GOT3 (cell line): ENCODE measurements around the gene CCDC6.
"Not testable (repeated sequence)": the region's sequence is repeated elsewhere in the genome, so short reads cannot be mapped to it uniquely, and the experiment has no call there.

Experiments
- DNase-seq: peaks from one replicate; lab custom pipeline; 2025; ENCODE audit warnings: mixed read lengths; lab: John Stamatoyannopoulos, UW

CCDC6 gene

DNA sequence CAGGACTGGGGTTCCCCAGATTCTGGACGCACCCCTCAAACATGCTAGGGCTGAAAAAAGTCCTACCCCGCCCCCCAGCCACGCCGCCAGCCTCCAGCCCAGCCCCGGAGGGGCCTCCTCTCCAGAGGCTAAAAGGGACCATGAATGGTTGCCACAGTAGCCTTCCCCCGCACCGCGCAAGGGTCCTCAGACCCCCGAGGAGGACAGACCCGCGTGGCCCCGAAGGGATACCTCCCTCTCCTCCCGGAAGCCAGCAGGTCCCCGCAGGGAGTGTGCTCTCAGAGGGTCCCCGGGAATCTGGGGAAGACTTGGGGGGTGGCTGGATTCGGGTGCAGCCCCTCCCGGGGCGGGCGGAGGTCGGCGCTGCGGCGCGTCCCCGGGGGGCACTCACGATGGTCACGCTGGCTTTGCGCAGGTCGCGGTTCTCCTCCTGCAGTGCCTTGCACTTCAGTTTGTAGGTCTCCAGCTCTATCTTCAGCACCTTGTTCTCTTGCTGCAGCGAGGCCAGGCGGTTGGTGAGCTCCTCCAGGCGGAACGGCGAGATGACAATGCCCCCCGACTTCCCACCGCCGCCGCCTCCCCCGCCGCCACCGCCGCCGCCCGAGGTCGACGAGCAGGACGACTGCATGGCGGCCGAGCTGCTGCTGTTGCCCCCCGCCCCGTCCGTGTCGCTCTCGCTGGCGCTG is 482 bp downstream of the CCDC6 start:
- no peak for DNase-seq

- no peak for DNase-seq
These were observed 1.2 kb downstream of the CCDC6 start for GRCh38 chr10:59905066-59905730.

DNA sequence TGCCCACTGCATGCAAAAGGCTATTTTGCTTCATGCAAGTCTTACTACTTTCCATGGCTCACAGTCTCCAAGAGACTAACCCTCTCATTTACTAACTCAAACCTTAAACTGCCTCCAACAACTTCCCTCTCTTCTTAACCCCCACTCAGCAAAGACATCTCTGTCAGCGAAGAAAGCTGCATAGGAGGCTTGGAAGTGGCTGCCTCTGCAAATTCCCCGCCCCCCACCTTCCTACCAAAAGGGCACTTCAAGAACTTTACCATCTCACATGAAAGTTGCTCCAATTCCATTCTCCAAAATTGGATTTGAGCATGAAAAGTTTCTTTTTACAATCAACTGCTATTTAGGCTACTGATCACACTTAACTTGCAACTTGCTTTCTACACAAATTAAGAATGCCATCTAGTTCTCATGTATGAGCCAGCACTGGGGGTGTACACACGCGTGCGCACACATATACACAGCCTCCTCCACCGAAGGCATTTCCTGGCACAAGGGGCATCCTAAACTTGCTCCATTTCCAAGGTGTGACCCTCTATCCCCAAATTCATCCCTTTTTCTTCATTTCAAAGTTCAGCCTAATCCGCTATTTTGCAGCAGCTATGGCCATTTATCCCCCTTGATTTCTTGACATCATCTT is 1.8 kb downstream of the CCDC6 start:
- no peak for DNase-seq

DNA sequence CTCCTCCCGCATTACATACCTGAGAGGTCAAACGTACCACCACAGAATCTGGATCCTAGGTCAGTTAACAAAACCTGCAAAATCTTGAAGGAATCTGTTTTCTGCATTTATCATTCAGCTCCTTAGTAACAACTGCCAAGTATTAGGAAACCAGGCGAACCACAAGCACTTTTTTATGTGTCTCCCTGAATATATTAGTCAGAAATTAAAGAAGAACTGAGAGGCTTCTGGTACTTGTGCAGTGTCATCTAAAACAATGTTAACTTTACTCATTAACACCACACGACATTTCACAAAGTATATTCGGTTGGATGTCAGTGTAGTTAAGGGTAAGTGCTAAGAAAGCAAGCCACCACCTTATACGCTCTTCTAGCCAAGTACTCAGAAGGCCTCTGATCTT is 2.5 kb downstream of the CCDC6 start:
- DNase-seq, result no peak

- no peak for DNase-seq
These were observed 4.3 kb downstream of the CCDC6 start for GRCh38 chr10:59902016-59902415.

- no peak for DNase-seq
These were observed 4.9 kb downstream of the CCDC6 start for GRCh38 chr10:59901470-59901869.

DNA sequence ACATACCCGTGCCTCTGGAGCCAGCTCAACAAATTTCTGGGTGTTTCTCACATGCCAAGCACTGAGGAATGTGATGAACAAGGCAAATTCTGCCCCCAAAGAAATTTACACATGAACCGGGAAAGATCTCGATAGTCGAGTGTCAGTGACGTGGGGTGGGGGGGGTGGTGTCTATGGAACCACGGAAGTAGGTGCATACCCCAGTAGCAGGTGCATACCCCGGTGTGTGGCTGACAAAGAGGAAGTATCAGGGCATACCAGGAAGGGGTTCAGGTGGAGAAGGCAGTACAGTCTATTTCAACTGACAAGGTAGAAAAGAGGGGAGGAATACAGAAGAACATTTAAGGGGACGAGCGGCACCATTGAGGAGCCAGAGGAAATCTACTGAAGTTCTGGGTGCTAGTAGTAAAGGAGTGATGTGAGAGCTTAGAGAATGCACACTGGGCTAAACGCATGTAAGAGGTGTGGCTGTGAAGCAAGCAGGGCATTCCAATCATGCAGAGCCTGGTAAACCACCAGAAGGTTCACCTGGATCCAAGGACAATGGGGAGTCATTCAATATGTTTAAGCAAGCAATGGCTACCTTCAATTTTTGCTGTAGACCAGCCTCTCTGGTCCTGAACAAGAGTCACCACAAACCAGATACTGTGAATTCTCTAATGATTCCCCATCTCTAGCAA is 6.2 kb downstream of the CCDC6 start:
- no peak for DNase-seq

- DNase-seq, result no peak
These were observed 8.1 kb downstream of the CCDC6 start for GRCh38 chr10:59898125-59898835.

- no peak for DNase-seq
These were observed 10.2 kb downstream of the CCDC6 start for GRCh38 chr10:59896191-59896590.

GRCh38 chr10:59895629-59896116 is 10.7 kb downstream of the CCDC6 start:
- DNase-seq, result no peak

DNA sequence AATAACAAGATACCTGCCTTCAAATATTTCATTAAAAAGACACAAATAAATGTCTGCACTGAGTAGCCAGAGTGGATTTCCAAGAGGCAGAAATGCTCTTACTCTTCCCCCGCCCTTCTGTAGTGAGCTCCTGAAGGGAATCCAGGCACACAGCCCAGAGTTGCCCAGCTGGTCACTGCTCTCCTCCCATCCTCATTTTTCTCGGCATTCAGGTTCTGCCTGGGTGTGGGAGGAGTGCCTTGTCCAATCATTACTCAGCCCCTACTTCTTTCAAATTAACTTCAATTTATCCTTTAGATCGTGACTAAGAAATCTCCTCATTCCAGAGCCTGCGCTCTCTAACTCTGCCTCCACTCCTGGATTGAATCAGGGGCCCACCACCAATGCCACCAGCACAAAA is 12.2 kb downstream of the CCDC6 start:
- DNase-seq, result no peak

GRCh38 chr10:59892697-59893096 is 13.7 kb downstream of the CCDC6 start:
- DNase-seq, result no peak

- no peak for DNase-seq
These were observed 14.4 kb downstream of the CCDC6 start for GRCh38 chr10:59891936-59892335.

DNA sequence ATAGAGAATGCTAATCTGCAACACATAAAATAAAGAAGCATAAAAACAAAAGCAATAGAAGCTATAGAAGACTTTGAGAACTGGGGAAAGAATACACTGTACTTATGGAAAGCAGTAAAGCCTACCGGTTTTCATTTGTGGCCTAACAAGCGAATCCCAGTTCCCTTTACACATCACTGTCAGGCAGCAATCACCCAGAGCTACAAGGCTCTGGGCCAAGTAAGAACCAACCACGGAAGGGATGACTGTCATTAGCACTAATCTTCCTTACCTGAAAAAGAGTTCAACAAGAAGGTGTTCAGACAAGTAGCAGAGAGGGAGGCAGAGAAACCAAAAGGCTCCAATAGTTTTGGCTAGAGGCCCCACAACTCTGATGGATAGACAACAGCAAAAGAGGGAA is 15.0 kb downstream of the CCDC6 start:
- DNase-seq, result no peak

DNA sequence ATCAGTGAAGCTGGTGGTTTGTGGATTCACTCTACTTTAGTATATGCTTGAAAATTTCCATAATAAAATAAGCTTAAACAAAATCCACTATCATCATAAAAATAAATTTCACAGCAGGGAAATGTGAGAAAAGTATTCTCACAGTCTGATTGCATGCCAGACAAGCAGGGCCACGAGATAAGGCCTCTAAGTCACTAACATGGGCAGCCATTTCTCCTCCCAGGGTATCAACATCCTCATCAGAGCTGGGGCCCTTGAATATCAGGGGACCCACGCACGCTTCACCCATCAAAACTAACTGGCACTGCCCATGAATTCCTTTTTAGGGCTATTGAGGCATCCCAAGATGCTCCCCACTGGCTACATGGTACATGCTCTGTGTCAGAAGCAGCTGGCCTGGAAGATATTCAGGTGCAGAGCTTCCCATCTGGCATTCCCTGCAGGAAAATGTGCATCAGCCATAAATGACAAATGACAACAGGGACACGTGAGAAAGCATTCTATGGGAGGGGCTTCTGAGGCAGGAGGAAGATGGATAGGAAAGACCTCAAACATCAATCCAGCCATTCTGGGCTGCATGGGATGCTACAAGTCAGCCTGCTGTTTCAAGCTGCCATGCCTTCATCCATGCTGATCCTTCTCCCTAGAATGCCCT is 17.4 kb downstream of the CCDC6 start:
- no peak for DNase-seq

DNA sequence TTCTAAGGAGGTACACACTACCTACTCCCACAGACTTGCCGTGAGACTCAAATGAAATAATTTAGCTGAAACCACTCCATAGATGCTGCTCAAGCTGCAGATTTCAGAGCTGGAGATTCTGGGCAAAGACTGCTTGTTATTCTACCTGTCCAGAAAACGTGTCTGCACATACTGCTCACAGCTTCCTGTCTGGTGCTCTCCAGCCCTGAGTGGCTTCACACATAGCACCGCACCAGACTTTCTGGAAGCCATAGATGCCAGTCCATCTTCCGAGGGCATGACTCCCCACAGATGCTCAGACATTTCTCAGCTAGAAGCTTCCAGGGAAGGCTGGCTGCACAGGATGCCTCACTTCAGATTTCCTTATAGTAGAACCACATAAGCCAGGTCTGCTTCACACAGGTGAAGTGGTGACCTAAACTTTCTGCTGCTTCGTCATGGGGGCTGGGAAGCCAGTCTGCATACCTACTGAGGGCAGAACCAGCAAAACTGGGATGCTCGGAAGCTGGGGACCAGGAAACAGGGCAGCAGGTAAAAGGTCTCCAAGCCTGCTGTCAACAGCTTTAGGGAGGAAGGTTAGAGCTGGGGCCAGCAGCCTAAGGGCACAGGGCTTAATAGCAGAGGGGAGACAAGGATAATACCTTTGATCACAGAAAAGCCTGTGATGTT is 18.2 kb downstream of the CCDC6 start:
- no peak for DNase-seq

GRCh38 chr10:59887006-59887405 is 19.4 kb downstream of the CCDC6 start:
- no peak for DNase-seq

GRCh38 chr10:59885430-59886134 is 20.8 kb downstream of the CCDC6 start:
- no peak for DNase-seq

- not testable (repeated sequence) for DNase-seq
These were observed 21.5 kb downstream of the CCDC6 start for GRCh38 chr10:59884893-59885292.

GRCh38 chr10:59881640-59882039 is 24.7 kb downstream of the CCDC6 start:
- no peak for DNase-seq
